Keratinocyte (primary cell): ENCODE data around the gene CDK14. TPM values are rescaled to one million over a fixed set of nuclear protein-coding genes. Genes with fewer than 3 reads are reported as not detected.

ENCODE experiments used
- DNase-seq: peaks from one replicate; pipeline ENCODE4 v3.0.0-alpha.2; 2011; ENCODE audit warnings: low read depth, missing footprints, low spot score
- FAIRE-seq: peaks from 2 replicates; lab custom pipeline; 2011; peaks lifted over from hg19 to GRCh38; lab: Jason Lieb, UNC
- H2AFZ ChIP-seq: 2 replicates; pipeline ENCODE4 v1.6.0; 2012; ENCODE audit warnings: low read length, control low read depth, inconsistent platforms; ENCODE audit not compliant: control insufficient read depth
- H3K27ac ChIP-seq: 2 replicates; pipeline ENCODE4 v1.5.1; 2011; ENCODE audit warnings: low read length; ENCODE audit not compliant: control insufficient read depth, insufficient read depth
- H3K27me3 ChIP-seq: 3 replicates; pipeline ENCODE4 v1.6.0; 2011; ENCODE audit warnings: low read length; ENCODE audit not compliant: control insufficient read depth, insufficient read depth; ENCODE audit errors: extremely low read depth
- H3K36me3 ChIP-seq, 2 experiments: 2 replicates in 1 of 2; 3 replicates in 1 of 2; pipeline ENCODE4 v1.5.1; 2011; ENCODE audit warnings: low read length in 2 of 2, mild to moderate bottlenecking in 1 of 2; ENCODE audit not compliant: control insufficient read depth in 2 of 2, insufficient read depth in 2 of 2; ENCODE audit errors: extremely low read depth in 1 of 2
- H3K4me1 ChIP-seq: 3 replicates; pipeline ENCODE4 v1.5.1; 2011; ENCODE audit warnings: low read length; ENCODE audit not compliant: control insufficient read depth, insufficient read depth; ENCODE audit errors: extremely low read depth
- H3K4me2 ChIP-seq: 3 replicates; pipeline ENCODE4 v1.6.0; 2011; ENCODE audit warnings: low read depth, low read length; ENCODE audit not compliant: control insufficient read depth, insufficient read depth; ENCODE audit errors: extremely low read depth
- H3K4me3 ChIP-seq, 3 experiments: fragments of 200-600 bp in 1 of 3; sonication (generic) in 1 of 3; 2 replicates in 2 of 3; 3 replicates in 1 of 3; pipeline ENCODE4 v1.5.1; 2011 to 2016; ENCODE audit warnings: low read length in 3 of 3, mild to moderate bottlenecking in 3 of 3, control low read depth in 2 of 3, inconsistent platforms in 1 of 3, low read depth in 1 of 3, mixed read lengths in 1 of 3, mixed run types in 1 of 3, moderate library complexity in 1 of 3; ENCODE audit not compliant: control insufficient read depth in 2 of 3, insufficient read depth in 2 of 3; ENCODE audit errors: extremely low read depth in 1 of 3
- H3K79me2 ChIP-seq: 2 replicates; pipeline ENCODE4 v1.6.0; 2012; ENCODE audit warnings: low read length; ENCODE audit not compliant: control insufficient read depth, insufficient read depth
- H3K9ac ChIP-seq: 3 replicates; pipeline ENCODE4 v1.6.0; 2011; ENCODE audit warnings: low read length; ENCODE audit not compliant: control insufficient read depth, insufficient read depth; ENCODE audit errors: extremely low read depth
- H3K9me1 ChIP-seq: 3 replicates; pipeline ENCODE4 v1.6.0; 2011; ENCODE audit warnings: low read length; ENCODE audit not compliant: control insufficient read depth, insufficient read depth; ENCODE audit errors: extremely low read depth
- H3K9me3 ChIP-seq: 2 replicates; pipeline ENCODE4 v1.5.1; 2012; ENCODE audit warnings: low read depth, low read length; ENCODE audit not compliant: control insufficient read depth
- H4K20me1 ChIP-seq: 3 replicates; pipeline ENCODE4 v1.6.0; 2011; ENCODE audit warnings: low read length; ENCODE audit not compliant: control insufficient read depth, insufficient read depth; ENCODE audit errors: extremely low read depth
- CTCF ChIP-seq, 3 experiments: IDR thresholded peaks in 1 of 3; conservative IDR thresholded peaks in 1 of 3; optimal IDR thresholded peaks in 1 of 3; 2 replicates in 2 of 3; 3 replicates in 1 of 3; pipeline versions ENCODE3 to v1.5.1; 2011; ENCODE audit warnings: low read length in 3 of 3, mild to moderate bottlenecking in 3 of 3, moderate library complexity in 2 of 3, control low read depth in 1 of 3, inconsistent platforms in 1 of 3; ENCODE audit not compliant: insufficient read depth in 2 of 3; ENCODE audit errors: extremely low read depth in 1 of 3
- EZH2 ChIP-seq: IDR thresholded peaks from one replicate; pipeline ENCODE4 v1.6.1; 2012; ENCODE audit warnings: inconsistent platforms, mild to moderate bottlenecking, low read length, moderate library complexity
- dilution Hi-C: fragments of 300-500 bp; cut with MboI; formaldehyde crosslinking; loops from one replicate; pipeline ENCODE4 v1.7.0; 2020; ENCODE audit warnings: low sequenced_read_pairs; ENCODE audit not compliant: extremely low pct_ligation_motif_present
- polyA plus RNA-seq, 5 experiments: library from polyadenylated mRNA; depleted of rRNA in 3 of 5; stranded (reverse) in 3 of 5; stranded (forward) in 1 of 5; unstranded in 1 of 5; fragments of >200 nt; gene quantifications; 1 replicate in 1 of 5; 2 replicates in 3 of 5; 3 replicates in 1 of 5; pipeline versions ENCODE4 v1.2.1 to v1.2.3, GENCODE V29; 2011 to 2012; ENCODE audit warnings: missing spikeins in 2 of 5, low read depth in 1 of 5, low replicate concordance in 1 of 5

CDK14 gene
- polyA plus RNA-seq, 1 donor (not counting 4 experiments of a cell fraction or from before 2014, with no cell fraction given) = 4.0 TPM

- DNase-seq = no peak
- H4K20me1 ChIP-seq = no peaks in the 10 kb centered on the region
- H3K36me3 ChIP-seq = no peaks in the 10 kb centered on the region
- no peak overlapping the region for H2AFZ ChIP-seq
- H3K9me1 ChIP-seq = no peaks in the 10 kb centered on the region
- no peak for TF ChIP-seq CTCF (optimal IDR thresholded peaks at IDR 0.05 in 1 of 3, IDR thresholded peaks at IDR 0.05 in 1 of 3, conservative IDR thresholded peaks at IDR 0.05 in 1 of 3; ENCODE audit: extremely low read depth in 1 of 3, insufficient read depth in 2 of 3, low read length in 3 of 3)
- TF ChIP-seq EZH2 = no peak
- H3K4me1 ChIP-seq = no peaks in the 10 kb centered on the region
- H3K9ac ChIP-seq = no peak overlapping the region
- H3K4me3 ChIP-seq = no peak overlapping the region
- no peaks in the 10 kb centered on the region for H3K27me3 ChIP-seq
- H3K9me3 ChIP-seq = no peaks in the 10 kb centered on the region
- dilution Hi-C loops = no loop called here
- H3K79me2 ChIP-seq = no peaks in the 10 kb centered on the region
- no peak overlapping the region for H3K4me2 ChIP-seq
- H3K27ac ChIP-seq = no peak overlapping the region
- no peak for FAIRE-seq
These were observed 507.2 kb downstream of the CDK14 start for GRCh38 chr7:91103363-91103762.

GRCh38 chr7:91107460-91107859 is 511.3 kb downstream of the CDK14 start:
- Histone ChIP-seq H3K9me3 (no peaks in the 10 kb centered on the region), H3K4me2 (no peak overlapping the region), H3K36me3 (no peaks in the 10 kb centered on the region), H4K20me1 (no peaks in the 10 kb centered on the region), H3K9me1 (no peaks in the 10 kb centered on the region), H3K4me1 (no peaks in the 10 kb centered on the region), H3K79me2 (no peaks in the 10 kb centered on the region), H3K27ac (no peak overlapping the region), H2AFZ (no peak overlapping the region), H3K27me3 (no peaks in the 10 kb centered on the region), H3K4me3 (no peak overlapping the region), H3K9ac (no peak overlapping the region)
- dilution Hi-C loops = no loop called here
- DNase-seq (no peak), FAIRE-seq (no peak)
- TF ChIP-seq CTCF (optimal IDR thresholded peaks at IDR 0.05 in 1 of 3, IDR thresholded peaks at IDR 0.05 in 1 of 3, conservative IDR thresholded peaks at IDR 0.05 in 1 of 3; ENCODE audit: extremely low read depth in 1 of 3, insufficient read depth in 2 of 3, low read length in 3 of 3) (no peak), EZH2 (no peak)
